CD4-positive, alpha-beta T cell treated with Interleukin-21 for 1 hour (primary cell): ENCODE data around the gene SVOP.
A peak's percentile ranks its signal among the peaks of the same experiment; 100 is the strongest.

Source experiments
- DNase-seq: peaks from one replicate; pipeline ENCODE4 v3.0.0-alpha.2; 2020

Gene SVOP

DNA sequence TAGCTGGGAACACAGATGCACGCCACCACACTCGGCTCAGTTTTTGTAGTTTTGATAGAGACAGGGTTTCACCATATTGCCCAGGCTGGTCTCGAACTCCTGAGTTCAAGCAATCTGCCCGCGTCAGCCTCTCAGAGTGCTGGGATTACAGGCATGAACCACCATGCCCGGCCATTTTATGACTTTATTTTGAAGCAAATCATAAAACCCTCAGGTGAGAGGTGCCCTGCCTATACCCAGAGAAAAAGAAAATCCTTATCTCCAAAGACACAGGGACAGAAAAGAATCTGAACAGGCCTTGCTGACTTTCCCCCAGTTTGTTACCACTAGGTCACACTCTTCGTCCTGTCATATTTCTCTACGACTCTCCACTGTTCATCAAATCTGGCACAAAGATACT is 92.2 kb downstream of the SVOP start:
- DNase-seq, result no peak

DNA sequence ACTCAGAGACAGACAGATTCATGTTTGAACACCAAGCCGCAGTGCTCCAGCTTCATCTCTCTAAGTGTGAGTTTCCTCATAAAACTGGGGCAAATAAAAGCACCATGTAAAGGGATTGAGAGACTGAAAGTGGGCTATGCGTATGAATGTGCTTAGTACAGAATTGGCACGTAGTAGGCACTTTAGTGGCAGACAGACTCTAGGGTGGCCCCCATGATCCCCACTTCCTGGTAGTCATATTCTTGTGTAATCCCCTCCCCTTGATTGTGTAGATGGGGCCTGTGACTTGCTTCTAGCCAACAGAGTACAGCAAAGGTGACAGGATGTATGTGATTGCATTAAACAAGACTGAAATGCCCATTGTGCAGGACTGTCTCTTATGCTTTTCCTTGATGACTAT is 98.0 kb downstream of the SVOP start:
- DNase-seq, result no peak

DNA sequence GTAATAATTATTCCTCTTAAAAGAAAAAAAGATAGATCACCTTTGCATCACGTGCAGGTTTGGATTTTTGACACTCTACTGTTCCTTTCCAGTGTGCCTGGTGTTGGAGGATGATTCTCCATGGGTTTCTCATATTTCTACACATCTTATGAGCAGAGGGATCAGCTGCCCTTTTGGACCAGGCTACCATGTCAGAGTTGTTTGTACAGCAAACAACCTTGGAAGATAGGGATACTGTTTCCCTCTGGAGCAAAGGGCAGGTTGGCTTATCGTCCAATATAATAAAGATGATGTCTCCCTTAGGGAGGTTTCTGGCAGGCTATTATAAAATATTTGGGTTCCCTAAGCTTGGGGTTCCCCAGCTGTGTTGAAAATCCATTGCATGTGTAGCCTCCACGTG is 98.9 kb downstream of the SVOP start:
- DNase-seq, result no peak

DNA sequence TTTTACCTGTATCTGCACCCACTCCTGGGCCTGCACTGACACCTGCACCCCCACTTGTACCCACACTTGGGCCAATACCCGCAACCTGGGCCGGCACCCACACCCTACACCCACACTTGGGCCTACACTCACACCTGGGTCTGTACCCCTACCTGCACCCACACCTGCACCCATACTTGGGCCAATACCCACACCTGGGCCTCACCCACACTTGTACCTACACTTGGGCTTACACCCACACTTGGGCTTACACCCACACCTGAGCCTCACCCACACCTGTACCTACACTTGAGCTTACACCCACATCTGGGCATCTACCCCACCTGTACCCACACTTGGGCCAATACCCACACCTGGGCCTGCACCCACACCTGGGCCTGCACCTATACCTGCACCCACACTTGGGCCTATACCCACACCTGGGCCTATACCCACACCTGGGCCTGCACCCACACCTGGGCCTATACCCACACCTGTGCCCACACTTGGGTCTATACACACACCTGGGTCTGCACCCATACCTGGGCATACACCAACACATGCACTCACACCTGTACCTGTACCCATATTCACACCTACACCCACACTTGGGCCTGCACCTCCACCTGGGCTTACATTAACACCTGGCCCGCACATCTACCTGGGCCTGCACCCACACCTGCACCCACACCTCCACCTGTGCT is 101.8 kb downstream of the SVOP start:
- no peak for DNase-seq

DNA sequence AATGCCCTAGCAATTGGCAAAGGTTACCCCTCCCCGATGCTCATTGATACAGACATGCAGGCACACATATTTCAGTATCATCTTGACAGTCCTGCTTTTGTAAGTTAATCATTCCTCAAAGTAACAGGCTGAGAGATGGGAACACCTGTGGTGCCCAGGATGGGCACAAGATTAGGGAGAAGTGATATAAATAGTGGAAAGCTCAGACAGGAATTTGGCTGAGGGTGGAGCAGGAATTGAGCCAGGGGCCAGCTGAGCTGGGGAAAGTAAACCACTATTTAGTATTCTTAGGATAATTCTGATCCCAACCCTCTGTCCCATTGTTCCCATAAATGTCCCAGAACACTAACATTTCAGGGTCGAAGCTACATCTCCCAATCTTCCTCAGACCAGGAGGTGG is 102.7 kb downstream of the SVOP start:
- DNase-seq, result no peak

DNA sequence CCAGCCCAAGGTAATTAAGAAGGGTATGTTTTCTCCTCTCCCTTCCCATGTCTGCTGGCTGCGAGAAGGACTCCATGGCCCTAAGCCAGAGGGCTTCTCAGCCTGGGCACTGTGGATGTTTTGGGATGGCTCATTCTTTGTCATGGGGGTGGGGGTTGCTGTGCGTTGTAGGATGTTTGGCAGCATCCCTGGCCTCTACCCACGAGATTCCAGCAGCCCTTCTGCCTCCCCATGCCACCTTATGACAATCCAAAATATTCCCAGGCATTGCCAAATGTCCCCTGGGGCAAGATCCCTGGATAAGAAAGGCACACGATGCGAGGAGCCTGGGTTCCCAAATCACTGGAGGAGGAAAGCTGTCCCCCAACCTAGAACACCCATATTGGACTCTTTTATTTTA is 104.5 kb downstream of the SVOP start:
- DNase-seq, result no peak

DNA sequence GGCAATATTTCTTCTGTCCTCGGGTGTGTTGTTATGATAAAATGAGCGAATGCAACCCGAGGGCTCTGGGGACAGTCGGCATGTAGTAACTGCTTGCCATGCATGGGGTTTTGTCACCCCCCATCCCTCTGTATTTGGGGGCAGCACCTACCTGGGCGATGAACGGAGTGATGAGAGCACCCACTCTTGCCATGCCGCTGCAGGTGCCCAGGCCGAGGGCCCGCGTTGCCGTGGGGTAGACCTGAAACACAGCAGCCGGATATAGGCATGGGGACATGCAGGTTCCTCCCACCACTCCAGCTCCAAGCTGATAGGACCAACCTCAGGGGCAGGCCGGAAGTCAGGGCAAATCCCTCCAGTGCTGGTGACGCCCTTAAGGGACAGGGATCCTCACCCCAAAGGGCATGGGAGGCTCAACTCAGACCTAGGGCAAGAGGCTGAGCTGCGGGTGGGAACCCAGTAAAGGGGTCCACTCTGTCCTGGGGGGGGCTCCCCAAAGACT is 105.2 kb downstream of the SVOP start:
- DNase-seq, result no peak

DNA sequence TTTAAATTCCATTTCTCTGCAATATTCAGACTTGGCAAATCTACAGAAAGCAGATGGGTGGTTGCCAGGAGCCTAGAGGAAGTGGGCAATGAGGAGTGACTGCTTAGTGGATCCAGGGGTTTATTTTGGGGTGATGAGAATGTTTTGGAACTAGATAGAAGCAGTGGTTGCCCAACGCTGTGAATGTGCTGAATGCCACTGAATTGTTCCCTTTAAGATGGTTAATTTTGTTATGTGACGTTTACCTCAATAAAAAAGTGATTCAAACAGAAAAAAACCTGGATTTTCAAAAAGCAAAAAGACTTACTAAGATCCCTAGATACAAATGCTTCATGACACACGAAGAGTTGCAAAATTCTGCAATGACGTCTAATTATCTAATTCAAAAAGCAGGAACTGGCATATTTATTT is 106.7 kb downstream of the SVOP start:
- DNase-seq, result no peak

DNA sequence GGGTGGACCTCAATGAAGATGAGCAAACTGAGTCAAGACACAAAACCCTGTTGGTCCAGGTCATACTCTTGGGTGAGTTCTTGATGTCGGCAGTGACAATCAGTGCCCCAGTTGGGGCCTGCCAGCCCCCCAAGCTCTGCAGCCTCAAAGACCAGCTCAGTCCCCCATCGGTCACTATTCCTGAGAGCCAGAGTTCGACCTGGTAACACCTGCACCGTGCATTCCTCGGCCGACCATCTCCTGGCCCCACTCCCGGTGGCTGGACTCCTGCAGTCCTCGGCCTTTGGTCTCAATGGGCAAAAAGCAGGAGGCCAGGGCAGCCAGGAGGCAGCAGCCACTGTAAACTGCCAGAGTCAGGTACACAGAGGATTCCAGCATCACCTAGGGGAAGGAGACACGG is 108.5 kb downstream of the SVOP start:
- no peak for DNase-seq

DNA sequence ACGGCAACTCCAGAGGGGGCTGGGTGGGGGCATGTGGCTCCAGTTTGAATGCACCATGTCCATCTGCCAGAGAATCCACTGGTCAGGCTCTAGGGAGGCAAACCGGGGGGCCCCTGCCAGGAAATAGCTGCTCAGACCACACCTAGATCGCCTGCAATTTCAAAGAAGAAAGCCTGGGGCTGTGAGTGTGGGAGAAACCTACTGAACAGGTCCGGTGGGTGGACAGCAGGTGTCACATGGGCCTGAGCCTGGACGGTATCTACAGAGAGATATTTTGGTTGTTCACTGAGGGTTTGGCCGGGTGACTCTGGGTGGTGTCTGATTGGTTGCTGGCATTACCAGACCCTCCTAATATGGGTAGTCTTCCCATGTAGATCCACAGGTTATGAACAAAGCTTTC is 109.0 kb downstream of the SVOP start:
- DNase-seq, result no peak

DNA sequence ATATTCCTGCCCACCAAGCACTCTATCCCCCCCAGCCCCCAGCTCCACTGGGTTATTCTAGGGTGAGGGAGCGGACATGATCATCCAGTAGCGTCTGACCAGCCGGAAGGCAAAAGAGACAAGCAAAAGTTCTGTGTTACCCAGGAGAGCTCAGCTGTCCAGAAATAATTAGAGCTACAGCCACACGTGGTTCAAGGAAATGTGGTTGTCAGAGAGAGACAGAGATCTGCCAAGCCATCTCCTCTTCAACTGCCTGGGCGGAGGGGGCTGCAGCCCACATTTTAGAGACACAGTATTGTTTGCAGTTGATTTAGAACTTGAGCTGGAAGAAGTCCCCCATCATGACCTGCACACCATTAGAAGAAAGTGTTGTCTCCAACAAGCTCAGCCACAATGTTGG is 110.5 kb downstream of the SVOP start:
- no peak for DNase-seq

DNA sequence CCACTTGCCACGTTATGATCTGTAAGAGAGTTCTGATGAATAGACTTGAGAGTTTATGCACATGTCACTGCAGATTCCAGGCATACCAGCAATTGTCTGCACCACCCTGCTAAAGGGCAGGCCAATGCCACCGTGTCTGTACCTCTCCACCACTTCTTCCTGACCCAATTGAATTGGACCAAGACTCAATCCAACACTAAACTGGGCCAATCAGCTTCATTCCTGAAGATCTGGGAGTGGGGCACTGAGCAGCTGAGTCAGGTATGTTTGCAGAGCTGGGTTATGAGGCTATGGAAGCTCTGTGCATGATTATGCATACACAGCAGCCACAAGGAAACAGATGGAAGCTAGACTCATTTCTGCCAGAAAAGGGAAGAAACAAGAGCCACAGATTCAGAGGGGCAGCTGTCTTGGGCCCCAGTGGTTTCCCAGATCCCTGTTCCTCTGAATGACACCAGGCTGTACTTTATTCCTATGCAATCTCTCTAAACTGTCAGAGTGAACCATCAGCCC is 113.0 kb downstream of the SVOP start:
- no peak for DNase-seq

DNA sequence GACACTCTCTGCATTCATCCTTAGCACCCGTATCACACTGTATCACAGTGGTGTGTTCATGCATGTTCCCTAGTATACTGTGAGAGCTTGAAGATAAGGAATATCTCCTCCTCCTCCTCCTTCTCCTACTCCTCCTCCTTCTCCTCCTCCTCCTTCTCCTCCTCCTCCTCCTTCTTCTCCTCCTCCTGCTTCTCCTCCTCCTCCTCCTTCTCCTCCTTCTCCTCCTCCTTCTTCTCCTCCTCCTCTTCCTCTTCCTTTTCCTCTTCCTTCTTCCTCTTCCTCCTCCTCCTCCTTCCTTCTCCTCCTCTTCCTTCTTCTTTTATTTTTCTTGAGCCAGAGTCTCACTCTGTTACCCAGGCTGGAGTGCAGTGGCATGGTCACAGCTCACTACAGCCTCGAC is 113.9 kb downstream of the SVOP start:
- no peak for DNase-seq

DNA sequence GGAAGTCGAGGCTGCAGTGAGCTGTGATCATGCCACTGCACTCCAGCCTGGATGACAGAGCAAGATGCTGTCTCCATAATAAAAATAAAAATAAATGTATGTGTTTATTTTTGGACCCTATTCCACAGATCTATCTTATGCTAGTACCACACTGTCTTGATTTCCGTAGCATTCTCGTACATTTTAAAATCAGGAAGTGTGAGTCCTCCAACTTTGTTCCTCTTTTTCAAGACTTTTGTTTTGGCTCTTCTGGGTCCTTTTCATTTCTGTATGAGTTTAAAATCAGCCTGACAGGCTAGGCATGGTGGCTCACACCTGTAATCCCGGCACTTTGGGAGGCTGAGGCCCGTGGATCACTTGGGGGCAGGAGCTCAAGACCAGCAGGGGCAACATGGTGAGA is 115.1 kb downstream of the SVOP start:
- no peak for DNase-seq

DNA sequence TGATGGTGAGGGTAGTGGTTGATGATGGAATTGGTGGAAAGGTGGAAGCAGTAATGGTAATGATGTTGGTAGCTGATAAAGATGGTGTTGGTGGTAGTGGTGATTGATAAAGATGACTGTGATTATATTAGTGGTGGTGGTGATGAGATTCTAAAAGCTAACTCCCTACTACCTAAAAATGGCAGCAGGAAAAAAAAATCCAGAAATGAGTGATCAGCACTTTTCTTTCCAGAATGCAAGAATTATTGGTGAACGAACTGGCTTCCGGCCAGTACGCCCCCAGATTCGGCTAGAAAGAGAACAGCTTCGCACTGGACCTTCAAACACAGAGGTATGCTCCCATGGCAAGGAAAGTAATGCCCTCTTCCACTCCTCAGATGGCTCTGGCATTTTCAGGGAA is 121.7 kb downstream of the SVOP start:
- DNase-seq, result no peak

DNA sequence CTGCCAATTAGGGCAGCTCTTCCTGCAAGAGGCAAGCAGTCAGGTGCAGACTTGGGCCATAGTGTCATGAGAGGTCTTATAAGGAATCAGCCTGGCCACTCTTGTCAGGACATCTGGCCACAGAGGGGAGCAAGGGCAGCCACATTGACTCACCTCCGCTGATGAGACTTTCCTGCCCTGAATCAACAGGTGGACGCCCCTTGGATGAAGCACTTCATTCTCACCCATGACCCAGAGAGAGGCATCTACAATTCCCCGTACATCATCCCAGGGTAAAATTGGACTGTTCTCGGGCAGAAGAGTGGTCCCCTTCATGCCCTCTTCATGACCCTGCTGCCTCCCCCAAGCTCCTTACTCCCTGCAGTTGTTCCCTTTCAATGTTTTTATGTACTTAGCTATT is 124.1 kb downstream of the SVOP start:
- no peak for DNase-seq

DNA sequence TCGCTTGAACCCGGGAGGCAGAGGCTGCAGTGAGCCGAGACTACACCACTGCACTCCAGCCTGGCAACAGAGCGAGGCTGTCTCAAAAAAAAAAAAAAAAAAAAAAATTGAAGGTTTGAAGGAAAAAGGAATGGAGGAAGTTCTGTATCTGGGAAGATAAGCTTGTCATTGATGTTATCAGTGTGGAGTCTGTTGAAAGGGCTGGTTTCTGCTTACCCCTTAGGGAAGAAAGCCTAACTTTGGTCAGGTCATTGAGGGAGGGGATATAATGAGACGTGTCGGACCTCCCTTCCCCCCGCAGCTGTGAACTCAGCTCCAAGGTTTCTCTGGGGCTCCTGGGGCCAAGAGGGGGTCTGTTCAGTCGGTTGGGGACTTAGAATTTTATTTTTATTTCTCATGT is 124.5 kb downstream of the SVOP start:
- DNase-seq, result no peak

DNA sequence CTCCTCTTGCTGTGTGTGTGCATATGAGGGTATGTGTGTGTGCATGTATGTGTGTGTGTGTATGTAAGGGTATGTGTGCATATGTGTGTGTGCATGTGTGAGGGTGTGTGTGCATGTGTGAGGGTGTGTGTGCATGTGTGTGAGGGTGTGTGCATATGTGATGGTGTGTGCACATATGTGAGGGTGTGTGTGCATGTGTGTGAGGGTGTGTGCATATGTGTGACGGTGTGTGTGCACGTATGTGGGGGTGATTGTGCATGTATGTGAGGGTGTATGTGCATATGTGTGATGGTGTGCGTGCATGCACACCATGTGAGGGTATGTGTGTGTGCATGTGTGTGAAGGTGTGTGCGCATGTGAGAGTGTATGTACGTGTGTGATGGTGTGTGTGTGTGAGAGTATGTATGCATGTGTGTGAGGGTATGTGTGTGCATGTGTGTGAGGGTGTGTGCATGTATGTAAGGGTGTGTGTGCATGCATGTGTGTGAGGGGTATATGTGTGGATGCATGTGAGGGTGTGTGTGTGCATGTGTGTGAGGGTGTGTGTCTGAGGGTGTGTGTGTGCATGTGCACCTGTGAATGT is 125.6 kb downstream of the SVOP start:
- no peak for DNase-seq

DNA sequence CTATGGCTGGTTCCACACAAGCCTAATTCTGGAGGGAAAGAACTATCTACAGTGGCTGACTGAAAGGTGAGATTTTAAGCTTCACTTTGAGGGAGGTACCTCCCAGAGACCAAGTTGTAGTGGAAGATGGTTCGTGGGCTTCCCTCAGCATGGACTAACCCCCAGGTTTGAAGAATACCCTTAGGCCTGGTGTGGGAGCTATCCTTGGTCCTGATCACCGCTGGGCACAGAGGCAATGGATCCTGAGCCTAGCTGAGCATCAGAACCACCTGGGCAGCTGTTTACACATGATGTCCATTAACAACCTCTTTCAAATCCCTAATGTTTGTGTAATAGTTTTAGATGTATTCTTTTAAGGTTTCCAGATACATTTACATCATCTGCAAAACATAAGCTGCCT is 130.7 kb downstream of the SVOP start:
- no peak for DNase-seq

DNA sequence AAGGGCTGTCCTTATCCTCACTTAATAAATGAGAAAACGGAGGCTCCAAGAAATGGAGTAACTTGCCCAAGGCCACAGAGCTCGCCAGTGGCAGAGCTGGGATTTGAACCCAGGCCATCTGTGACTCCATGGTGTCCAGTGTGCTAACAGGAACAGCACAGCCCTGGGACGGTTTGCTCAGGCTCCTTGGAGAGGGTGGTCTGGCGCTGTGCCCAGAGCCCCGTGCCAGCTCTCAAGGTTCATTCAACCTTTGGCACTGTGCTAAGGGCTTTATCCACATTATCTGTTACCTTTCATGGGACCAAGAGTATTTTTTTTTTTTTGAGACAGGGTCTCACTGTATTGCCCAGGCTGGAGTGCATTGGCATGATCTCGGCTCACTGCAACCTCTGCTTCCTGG is 132.8 kb downstream of the SVOP start:
- DNase-seq, result no peak

DNA sequence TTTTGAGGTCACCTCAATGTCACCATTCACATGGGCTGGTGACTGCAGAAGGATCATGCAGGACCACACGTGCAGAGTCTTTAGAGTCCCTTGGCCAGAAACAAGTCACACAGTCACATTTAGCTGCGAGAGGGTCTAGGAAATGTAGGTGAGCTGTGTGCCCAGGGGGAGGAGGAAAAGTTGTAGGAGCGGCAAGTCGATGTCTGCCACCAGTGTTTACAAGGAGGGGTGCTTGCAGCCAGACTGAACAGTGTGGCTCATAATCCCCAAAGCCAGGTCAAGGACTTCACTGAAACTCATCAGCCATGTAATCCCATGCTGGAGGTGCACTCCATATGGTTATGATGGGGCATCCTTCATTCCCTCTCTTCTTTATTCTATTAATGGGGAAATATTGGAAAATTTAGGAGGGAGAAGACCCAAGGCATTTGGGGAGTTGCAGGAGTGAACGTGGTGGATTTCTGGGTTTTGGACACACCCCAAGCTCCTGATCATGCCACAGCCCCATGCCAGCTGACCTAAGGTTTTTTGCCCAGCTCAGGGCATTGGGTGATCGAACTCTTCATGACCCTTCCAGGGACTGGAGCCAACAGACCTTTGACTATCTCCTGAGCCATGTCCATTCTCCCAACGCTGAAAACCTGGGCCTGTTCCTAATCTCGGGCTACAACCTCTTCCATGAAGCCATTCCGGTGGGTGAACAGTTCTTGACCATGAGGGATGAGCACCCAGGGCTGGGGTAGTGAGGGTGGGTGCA is 133.8 kb downstream of the SVOP start:
- no peak for DNase-seq

DNA sequence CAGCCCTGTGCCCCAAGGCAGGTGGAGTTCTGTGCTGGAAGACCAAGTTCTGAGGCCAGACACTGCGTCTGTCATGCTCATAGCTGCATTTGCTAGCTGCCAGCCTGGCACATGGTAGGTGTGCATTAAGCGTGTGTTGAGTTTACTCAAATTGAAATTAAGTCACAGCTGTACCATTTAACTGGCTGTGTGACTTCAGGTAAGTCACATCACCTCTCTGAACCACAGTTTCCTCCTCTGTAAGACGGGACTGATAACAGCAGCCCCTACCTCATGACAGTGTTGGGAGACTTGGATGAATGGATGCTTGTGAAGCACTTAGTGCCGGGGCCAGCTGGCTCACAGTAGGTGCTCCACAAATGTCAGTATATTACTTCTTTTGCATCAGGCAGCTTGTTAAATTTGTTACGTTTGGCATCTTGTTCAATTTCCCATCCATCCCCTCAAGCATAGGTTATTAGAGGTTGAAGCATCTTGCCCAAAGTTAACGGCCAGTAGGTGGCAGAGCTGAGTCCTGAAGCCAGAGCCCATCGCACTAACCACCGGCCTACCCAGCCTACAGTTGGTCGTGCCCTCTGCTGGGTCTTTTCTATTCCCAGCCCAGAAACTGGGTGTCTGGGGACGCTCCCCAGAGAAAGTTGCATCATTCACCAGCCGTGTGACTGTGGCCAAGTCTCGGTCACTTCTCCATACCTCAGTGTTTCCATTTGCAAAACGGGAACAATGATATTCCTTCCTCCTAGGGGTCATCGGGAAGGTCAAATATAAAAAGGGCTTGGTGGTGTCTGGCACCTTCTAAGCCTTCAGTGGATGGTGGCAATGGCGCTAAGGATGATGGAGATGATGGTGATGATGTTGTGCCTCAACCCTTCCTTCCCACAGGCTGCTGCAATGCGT is 136.5 kb downstream of the SVOP start:
- peak; percentile 73 for DNase-seq

DNA sequence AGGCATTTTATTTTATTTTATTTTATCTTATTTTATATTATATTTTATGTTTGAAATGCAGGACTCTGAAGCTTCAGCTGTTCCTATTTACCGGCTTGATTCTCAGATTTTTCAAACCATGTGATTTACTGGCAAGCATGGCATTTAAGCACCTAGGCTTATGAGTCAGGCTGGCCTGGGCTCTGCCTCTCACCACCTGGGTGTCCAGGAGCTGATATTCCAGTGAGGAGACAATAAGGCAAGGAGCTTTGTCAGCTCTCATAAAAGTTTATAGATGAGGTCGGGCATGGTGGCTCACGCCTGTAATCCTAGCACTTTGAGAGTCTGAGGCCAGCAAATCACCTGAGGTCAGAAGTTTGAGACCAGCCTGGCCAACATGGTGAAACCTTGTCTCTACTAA is 138.9 kb downstream of the SVOP start:
- DNase-seq, result no peak
